Right atrium auricular region (tissue), 2 donors: ENCODE data around the gene GNG10. TPM values are rescaled to one million over a fixed set of nuclear protein-coding genes. Genes with fewer than 3 reads are reported as not detected.

Experiments
- DNase-seq: peaks from one replicate; pipeline ENCODE4 v3.0.0-alpha.2; 2019; ENCODE audit warnings: low spot score
- H3K27ac ChIP-seq, 2 donors: fragments of 200-600 bp; sonication (generic); 1 replicate in 1 of 2; 2 replicates in 1 of 2; pipeline ENCODE4 v1.5.1; 2016 to 2019
- H3K27me3 ChIP-seq, 2 donors: fragments of 200-600 bp; sonication (generic); one replicate each; pipeline versions ENCODE4 v1.5.1 to v1.6.0; 2017 to 2019
- H3K36me3 ChIP-seq: fragments of 200-600 bp; sonication (generic); one replicate; pipeline ENCODE4 v1.5.1; 2016
- H3K4me1 ChIP-seq, 2 donors: fragments of 200-600 bp; sonication (generic); one replicate each; pipeline versions ENCODE4 v1.5.1 to v1.6.0; 2017 to 2019
- H3K4me3 ChIP-seq, 2 donors: fragments of 200-600 bp; sonication (generic); 1 replicate in 1 of 2; 2 replicates in 1 of 2; pipeline ENCODE4 v1.5.1; 2017 to 2019; ENCODE audit warnings: mild to moderate bottlenecking in 1 of 2, moderate library complexity in 1 of 2
- H3K9me3 ChIP-seq, 2 donors: fragments of 200-600 bp; sonication (generic); one replicate each; pipeline ENCODE4 v1.5.1; 2019
- total RNA-seq, 2 donors: library from RNA; depleted of rRNA; stranded (reverse); fragments of >200 nt; gene quantifications; one replicate each; pipeline ENCODE4 v1.1.0, GENCODE V29; 2016
- TF ChIP-seq, protein P1 (sequence below), 2 donors: fragments of 200-600 bp; sonication (generic); IDR thresholded peaks; one replicate each; pipeline ENCODE4 v1.5.1; 2019; ENCODE audit warnings: antibody characterized with exemption in 2 of 2

GNG10 gene
- total RNA-seq, 2 donors from 2014 or later: 44.5 to 45.1 TPM

DNA sequence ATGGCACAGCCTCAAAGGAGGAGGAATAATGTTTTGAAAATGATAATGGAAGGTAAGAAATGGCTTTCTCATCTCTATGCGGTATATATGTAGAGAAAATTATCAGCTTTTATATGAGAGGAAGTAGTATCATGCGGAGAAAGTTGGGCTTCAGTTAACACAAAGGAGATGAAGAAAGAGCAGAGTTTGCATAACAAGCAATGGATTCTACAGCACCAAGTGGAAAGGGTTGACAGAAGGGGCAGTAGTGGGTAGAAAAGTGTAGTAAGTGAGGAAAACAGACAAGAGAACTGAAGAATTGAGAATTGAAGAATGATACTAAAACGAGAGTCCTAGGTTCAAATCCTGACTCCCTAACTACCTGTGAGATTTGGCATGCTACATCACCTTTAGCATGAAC, 51.0 kb downstream of the GNG10 start:
- H3K4me3 ChIP-seq: no peak overlapping the region
- TF ChIP-seq, protein P1, sequence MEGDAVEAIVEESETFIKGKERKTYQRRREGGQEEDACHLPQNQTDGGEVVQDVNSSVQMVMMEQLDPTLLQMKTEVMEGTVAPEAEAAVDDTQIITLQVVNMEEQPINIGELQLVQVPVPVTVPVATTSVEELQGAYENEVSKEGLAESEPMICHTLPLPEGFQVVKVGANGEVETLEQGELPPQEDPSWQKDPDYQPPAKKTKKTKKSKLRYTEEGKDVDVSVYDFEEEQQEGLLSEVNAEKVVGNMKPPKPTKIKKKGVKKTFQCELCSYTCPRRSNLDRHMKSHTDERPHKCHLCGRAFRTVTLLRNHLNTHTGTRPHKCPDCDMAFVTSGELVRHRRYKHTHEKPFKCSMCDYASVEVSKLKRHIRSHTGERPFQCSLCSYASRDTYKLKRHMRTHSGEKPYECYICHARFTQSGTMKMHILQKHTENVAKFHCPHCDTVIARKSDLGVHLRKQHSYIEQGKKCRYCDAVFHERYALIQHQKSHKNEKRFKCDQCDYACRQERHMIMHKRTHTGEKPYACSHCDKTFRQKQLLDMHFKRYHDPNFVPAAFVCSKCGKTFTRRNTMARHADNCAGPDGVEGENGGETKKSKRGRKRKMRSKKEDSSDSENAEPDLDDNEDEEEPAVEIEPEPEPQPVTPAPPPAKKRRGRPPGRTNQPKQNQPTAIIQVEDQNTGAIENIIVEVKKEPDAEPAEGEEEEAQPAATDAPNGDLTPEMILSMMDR (IDR thresholded peaks at IDR 0.05): no peak
- no peaks in the 10 kb centered on the region for H3K36me3 ChIP-seq
- no peaks in the 10 kb centered on the region for H3K4me1 ChIP-seq
- H3K27ac ChIP-seq: no peak overlapping the region
- H3K9me3 ChIP-seq: no peaks in the 10 kb centered on the region
- H3K27me3 ChIP-seq: no peaks in the 10 kb centered on the region
- DNase-seq: no peak

DNA sequence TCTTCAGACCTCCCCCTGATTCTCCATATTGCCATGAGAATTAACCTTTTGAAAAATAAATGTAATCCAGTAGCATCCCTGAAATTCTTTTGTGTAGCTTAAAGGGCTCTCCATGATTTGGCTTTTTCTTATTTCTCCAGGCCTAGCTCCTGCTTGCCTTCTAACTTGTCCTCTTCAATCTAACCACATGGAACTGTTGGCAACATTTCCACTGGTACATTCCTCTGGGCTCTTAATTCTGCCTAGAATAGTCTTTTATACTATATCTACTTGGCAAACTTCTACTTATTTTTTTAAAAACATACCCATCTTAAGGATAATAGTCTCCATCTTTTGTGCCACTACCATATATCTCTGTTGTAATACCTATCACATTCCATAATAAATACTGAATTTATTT, 54.1 kb downstream of the GNG10 start:
- H3K27ac ChIP-seq: no peak overlapping the region
- H3K27me3 ChIP-seq: no peaks in the 10 kb centered on the region
- no peak overlapping the region for H3K4me3 ChIP-seq
- H3K9me3 ChIP-seq: no peaks in the 10 kb centered on the region
- TF ChIP-seq, protein P1 (IDR thresholded peaks at IDR 0.05): no peak
- H3K36me3 ChIP-seq: no peaks in the 10 kb centered on the region
- DNase-seq: no peak
- no peaks in the 10 kb centered on the region for H3K4me1 ChIP-seq

DNA sequence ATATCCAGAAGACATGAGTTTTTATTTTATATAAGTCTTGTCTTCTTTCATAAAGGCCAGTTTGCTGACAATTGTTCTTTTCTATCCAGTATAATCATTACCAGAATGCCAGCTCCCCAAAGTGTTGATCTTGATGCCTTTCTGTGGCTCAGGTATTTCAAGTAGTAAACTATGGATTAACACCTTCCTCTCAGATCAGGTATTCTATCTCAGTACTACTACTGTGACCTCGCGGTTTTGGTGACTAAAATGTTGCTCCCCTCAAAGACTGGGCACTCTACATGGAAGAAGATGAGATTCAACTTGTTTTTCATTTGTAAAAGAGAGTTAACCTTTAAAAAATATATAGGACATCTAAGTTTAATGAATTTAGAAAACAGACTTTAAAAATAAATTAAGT, 58.1 kb downstream of the GNG10 start:
- Histone ChIP-seq H3K36me3 (no peaks in the 10 kb centered on the region), H3K27me3 (no peaks in the 10 kb centered on the region), H3K4me1 (no peaks in the 10 kb centered on the region), H3K4me3 (no peak overlapping the region), H3K27ac (no peak overlapping the region), H3K9me3 (no peaks in the 10 kb centered on the region)
- no peak for DNase-seq
- TF ChIP-seq, protein P1 (IDR thresholded peaks at IDR 0.05): no peak

Other genes with a start within 250 kb of the GNG10 start
- 10 to 100 TPM; 62.7 to 75.5 TPM for gene ECPAS, start 177.2 kb upstream of the GNG10 start, total RNA-seq
- gene ZNF483, start 136.4 kb upstream of the GNG10 start, total RNA-seq: 1 to 10 TPM; 5.5 to 6.9 TPM
- 10 to 100 TPM; 23.9 to 38.8 TPM for gene PTGR1, start 62.0 kb upstream of the GNG10 start, total RNA-seq
- gene DNAJC25, start 30.3 kb upstream of the GNG10 start, total RNA-seq: 1 to 10 TPM; 5.3 to 8.7 TPM
- gene SHOC1, start 133.3 kb downstream of the GNG10 start, total RNA-seq: not detected
- gene UGCG, start 235.2 kb downstream of the GNG10 start, total RNA-seq: 10 to 100 TPM; 10.3 to 10.8 TPM